Activated CD4-positive, alpha-beta T cell treated with anti-CD3 and anti-CD28 coated beads, Interleukin-2, amount 50 U/mL, for 1 hour (primary cell): Measurements from ENCODE around the gene DNAH8.

ENCODE experiments used
- DNase-seq: peaks from one replicate; pipeline ENCODE4 v3.0.0-alpha.2; 2020

The DNAH8 gene

DNA sequence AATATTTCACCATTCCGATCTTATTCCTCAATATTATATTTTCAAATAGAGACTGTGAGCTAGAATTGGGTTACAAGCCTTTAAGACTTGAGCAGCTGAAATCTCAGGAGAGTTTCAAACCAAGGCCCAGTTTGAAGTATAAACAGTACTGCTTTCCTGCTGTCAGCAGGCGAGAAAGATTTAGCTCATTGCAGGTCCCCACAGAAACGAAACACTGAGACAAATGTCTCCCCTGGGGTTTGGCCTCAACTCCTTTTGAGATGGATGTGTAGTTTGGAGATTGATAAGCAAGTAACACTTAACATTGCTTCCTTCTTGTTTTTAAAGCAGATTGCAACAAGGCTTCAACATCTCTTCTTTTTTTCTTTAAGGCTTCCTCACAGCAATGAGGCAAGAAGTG lies 311.1 kb downstream of the DNAH8 start:
- DNase-seq = no peak

DNA sequence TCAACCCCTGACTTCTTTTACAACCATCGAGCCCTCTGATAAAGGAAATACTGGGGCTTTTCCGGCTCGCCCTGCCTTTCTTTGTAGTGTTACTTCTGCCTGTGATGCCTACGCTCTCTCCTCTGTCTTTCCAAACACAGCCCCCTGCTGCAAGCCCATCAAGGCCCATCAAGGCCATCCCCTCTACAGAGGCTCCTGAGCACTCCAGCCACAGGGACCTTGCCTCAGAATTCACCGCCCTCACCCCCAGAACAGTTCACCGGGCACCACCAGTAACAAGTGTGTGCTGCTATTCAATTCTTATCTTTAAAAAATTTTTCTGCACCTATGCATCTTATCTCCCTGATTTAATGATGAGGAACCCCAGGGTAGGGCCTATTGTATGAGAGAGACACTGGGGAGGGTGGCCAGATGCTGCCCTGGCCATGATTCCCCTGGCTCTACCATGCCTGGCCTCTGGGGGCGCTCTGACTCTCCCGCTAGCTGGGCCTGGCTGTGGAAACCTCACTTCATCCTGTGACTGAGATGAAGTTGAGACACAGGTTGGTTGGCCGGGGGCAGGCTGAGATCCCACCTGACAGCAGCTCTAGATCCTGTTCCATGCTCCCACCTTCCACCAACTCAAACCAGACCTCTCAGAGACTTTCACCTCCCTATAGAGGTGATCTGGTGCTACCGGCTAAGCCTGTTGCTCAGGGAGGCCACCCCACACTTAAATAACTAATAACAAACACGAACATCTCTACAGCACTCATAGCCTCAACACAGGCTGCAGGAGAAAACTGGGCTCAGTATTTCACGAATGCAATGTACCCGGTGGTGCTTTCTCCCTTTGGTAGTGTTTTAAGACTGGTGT lies 314.3 kb downstream of the DNAH8 start:
- peak; percentile 34 for DNase-seq

DNA sequence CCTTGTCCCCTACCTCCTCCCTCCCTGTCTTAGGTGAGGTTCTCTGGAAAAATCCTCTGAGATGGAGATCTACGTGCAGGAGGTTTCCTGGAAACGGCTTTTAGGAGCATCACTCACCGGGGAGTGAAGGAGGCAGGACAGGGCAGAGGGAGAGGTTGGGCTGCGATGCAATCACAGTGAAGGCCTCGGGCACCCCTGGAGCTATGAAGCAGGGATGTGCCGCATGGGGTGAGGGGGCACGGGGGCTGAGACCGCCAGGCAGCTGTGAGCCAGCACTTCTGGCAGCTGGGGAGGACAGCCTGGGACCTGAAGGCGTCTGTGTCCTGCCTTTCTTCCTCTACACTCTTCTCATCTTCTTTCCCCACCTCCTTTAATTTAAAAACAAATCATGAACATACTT lies 320.6 kb downstream of the DNAH8 start:
- no peak for DNase-seq

DNA sequence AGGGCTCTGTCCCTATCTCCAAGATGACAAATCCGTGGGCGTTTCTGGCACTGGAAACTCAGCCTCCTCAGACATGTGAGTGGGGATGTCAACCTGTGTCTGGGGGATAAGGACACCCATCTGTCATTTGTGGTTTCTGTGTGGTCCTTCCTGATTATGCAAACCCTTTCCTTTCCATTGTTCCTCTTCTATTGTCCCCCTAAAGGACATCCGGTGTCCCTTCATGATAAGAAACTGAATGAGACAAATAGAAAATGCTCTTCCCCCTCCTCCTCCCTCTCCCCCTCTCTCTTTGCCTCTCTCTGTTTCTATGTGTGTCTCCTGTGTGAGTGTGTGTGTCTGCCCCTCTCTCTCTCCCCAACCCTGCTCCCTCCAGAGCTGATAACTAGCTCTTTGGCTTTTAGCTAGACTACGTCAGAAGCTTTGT lies 322.0 kb downstream of the DNAH8 start:
- DNase-seq = no peak

DNA sequence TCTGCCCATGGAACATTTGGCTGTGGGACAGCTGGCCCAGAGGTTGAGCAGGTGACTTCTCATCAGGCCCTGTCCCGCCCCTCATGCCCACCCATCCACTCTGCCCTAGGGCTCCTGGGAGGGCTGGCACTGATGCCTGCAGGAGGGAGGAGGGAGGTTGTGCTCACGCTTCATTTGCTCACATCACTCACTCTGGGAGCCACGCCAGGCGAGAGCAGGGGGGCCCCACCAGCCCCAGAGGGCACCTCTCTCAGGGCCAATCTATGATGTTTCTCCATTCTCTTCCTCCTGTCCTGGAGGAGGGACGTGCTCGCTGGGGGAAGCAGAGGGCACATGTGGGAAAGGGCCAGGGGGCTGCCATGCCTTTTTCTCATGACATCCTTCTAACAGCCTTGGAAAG lies 322.6 kb downstream of the DNAH8 start:
- no peak for DNase-seq

DNA sequence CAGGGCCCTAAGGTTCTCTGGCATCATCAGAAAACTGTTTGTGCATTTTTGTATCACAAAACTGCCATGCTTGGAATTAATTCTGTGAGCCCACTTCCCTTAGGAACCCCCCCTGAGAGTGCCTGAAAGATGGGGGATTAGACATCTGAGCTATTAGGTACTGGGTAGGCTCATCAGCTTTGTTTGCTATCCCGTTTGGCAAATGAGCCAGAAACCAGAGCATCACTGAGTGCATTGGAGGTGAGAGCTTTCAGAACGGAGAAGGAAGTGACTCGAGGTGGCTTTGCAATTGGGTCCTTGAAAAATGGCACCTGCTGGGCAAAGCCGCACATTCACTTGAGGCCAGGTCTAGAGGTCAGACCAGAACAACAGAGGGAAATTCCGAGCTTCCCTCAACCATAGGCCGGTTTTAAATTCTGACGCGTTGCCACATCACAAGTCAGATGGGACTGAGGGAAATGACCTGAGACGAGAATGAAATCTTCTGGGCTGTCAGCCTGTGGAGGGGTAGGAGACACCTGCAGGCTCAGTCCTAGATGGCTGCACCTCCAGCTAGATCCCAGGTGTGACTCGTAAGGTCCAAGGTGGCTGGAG lies 325.1 kb downstream of the DNAH8 start:
- DNase-seq = no peak

DNA sequence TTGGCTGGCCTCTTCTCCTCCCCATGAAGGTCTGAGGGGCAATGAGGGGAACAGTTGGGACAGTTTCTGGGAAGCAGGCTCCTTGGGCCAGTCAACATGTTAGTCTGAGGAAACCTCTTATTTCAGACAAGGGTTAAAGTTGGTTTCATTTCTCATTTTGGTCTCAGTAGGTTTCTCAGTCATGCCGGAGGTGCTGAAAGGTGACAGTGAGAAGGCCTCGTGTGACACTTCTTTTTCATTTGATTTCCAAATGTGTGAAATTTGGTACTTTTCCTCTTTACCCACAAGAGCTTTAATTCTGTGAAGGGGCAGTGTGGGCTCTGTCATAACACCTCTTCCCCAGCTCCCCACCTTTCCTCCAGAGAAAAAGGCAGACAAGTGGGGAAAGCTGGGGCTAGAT lies 326.0 kb downstream of the DNAH8 start:
- DNase-seq = no peak

DNA sequence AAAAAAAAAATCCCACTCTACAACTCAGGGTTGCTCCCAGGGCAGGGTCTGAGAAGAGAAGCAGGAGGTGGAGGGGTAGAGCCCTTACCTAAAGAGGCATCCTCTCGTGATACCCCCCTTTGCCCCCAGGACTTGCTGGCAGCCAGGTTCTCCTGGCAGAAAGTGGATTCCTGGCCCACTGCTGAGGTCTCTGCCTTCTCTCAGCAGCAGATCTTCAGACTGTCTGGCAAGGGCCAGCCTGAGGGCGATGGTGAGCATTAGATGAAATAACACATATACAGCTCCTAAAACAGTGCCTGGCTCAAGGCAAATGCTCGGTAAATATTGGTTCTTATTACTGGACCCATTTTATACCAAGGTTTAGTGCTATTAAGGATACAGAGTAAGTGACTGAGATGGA lies 328.7 kb downstream of the DNAH8 start:
- no peak for DNase-seq

DNA sequence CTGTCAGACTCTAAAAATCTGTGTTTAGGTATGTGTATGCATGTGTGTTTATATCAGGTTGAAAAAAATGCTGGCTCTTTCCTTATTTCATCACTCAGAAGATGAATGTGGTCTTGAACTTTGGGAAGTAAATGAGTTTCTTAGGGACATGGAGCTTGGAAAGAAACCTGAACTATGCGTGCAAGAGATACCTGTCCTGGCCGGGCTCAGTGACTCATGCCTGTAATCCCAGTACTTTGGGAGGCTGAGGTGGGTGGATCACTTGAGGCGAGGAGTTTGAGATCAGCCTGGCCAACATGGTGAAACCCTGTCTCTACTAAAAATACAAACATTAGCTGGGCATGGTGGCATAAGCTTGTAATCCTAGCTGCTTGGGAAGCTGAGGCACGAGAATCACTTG lies 329.1 kb downstream of the DNAH8 start:
- no peak for DNase-seq

DNA sequence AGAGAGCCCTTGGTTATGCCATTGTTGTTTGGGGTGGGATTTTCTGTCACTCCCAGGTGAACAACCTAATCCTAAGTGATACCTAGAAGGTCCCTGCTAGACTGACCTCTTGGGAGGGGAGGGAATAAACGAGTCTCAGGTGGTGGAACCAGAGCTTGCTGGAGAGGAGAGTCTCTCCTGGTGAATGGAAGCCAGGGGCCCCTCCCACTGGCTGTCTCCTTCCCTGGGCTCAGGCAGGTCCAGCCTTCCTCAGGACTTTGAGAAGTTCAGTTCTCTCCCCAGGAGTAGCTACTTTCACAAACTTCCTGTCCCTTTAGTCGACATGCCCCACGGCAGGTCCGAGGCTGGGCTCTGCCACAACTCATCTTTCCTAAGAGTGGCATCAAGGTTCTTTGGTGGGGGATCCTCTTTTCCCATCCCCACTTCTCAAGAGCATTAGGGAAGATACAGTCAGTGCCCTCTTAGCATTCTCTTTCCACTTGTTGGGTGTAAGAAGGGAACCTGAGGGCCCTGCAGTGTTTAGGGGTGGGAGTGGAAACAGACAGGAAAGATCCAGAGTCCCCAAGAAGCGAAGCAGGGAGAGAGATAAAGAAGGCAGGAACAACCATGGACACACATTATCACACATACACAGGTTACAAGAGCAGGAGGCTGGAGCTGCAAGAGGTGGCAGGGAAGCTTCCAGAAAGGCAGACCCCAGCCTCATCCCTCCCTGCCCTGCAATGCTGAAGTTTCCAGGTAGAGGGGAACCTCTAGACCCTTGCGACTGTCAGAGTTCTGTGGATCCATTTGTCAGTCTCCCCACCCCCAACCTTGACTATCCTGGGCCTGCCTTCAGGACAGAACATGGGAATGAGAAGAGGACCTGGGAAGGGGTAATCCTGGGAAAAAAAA lies 332.6 kb downstream of the DNAH8 start:
- no peak for DNase-seq

DNA sequence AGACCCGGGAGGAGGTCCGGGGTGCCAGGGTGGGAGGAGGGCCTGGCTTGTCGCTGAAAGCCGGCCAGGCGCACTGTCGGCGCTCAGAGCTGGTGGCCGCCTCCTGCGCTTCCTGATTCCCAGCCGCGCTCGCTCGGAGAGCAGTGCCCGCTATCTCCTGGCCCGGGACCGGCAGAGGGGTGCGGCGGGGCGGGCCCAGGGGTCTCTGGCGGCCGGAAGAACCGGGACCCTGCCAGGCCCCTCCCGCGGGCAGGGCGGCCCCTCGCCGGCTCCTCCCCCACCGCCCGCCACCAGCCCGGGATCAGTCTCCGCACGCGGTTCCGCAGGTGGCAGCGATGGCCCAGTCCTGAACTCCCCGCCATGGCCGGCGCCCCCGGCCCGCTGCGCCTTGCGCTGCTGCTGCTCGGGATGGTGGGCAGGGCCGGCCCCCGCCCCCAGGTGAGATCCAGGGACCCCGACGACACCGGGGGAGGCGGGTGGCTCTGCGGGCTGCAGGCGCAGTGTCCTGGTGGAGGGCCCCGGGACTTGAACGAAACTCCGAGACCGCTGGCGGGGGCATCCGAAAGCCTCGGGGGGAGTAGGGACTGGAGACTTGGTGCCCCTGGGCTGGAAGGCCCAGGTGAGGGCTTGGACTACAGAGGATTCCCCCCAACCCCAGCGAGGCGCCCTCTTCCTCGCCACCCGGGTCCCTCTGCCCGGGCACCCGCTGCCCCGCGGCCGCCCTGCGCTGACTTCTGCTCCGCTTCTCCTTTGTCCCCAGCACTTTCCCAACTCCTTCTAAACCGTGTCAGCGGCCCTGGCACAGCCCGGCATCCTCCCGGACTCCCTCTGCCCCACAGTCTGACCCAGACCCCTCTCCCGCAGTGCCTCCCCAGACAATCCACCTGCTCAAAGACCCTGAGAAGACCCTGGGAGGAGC lies 333.6 kb downstream of the DNAH8 start, which contains the start of gene GLP1R:
TSS of gene GLP1R (plus strand) at position 301 of the 919 bp plus-strand sequence. CDS start at position 361, 60 bp downstream.
- no peak for DNase-seq

DNA sequence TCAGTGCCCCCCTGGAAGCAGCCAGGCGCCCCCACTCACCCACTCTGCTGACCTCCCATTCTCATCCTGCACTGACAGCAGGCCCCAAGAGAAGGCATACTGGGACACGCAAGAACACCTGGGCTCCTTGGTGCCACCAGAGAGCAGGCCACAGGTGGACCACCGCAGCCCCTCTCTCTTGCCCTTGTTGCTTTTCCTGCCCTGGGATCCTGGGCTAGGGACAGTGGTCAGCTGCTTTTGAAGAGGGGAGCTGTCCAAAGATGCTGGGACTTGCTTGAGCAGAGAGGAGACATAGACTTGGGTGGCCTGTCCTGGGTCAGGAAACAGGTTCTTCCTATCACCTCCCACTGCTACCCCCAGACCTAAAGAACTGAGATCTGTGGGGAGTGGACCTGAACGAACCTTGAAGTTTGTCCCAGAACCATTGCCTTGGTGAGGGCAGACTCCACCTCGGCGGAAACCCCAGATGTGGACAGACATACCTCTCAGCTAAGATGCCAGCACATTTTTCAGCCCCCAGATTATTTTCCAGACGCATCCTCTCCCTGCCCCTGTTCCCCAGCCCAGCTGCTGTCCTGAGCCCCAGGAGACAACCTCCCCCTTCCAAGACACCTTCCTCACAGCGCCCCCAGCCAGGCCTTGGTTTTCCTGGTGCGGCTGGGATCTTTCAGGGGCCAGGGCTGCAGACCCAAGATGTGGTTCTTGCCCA lies 334.6 kb downstream of the DNAH8 start:
- DNase-seq = no peak

DNA sequence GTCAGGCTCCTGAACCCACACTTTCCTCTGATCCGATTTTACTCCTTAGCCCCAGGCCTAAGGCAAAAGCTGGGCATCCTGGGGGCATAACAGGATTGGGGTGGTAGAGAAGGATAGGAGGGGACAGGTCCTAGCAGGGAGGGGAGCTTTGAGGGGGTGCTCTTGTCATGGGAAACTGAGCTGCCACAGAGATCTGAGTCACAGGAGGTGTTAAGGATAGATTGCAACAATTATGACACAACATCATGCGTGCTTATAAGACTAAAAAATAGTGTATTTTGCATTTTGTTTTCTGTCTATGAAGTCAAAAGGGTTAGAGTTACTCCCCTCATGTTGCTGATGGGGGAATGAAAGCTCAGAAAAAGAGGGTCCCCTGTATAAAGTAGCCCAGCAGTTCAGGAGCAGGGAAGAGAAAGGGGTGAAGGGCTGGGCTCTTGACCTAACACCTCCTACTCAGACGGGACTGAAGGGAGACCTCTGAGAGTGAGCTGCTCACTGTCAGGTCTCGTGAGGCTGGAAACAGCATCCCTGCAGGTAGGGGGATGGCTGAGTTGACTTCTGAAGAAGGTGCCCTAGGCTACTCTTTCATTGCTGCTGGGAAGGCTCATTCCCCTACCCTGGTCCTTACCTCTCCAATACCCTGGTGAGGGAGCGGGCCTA lies 335.5 kb downstream of the DNAH8 start:
- DNase-seq = no peak

DNA sequence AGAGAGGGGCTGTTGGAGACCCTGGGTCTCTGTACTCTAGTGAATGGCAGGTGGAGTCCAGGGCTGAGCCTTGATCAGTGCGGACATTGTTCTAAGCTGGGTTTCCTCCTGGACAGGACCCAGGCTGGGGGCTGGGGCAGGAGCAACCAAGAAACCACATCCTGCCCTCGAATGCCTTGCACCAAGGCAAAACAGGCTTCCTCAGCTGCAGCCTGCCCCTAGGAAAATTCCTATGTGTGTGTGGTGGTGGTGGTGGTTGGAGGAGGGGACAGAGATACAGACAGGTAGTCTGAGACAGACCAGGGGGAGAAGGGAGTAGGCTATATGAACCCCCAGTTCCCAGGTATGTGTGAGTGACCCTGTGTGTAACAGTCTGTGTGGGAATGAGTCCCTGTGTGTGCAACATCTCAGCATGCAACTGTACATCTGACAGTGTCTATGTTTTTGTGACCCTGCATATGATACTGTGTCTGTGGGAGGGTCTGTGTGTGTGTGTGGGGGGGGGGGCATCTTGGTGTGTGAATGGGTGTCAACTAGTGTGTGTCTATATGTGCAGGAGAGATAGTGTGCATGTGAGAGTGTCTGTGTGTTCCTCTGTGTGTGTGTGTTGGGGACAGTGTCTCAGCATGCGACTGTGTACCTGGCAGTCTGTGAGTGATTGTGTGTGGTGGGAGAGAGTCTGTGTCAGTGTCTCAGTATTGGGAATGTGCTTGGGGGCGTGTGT lies 336.4 kb downstream of the DNAH8 start:
- DNase-seq = no peak

DNA sequence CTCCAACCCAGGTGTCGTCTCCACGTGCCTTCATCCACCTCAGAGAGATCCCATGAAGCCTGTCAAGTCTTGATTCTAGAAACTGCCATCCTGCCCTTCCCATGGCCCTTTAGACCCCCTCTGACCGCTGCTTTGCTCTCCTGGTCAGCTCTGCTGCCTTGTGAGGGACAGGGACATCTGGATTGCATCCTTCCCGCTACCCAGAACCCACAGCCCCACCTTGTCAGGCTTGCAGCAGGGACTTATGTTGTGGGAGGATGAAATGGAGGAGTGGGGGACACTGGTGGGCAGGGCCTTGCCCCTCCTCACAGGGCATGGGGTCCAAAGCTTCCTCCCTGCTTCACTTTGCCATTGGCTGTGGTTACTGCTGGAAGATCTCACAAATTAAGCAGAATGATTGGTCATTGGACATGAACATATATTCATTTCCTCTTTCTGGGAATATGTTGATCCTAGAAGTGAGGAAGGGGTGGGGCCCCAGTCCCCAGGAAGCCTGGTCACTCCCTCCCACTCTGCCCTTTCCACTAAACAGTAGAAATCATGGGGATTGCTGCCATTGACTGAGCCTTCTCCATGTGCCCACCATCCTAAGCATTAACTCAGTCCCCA lies 338.0 kb downstream of the DNAH8 start:
- DNase-seq = no peak

DNA sequence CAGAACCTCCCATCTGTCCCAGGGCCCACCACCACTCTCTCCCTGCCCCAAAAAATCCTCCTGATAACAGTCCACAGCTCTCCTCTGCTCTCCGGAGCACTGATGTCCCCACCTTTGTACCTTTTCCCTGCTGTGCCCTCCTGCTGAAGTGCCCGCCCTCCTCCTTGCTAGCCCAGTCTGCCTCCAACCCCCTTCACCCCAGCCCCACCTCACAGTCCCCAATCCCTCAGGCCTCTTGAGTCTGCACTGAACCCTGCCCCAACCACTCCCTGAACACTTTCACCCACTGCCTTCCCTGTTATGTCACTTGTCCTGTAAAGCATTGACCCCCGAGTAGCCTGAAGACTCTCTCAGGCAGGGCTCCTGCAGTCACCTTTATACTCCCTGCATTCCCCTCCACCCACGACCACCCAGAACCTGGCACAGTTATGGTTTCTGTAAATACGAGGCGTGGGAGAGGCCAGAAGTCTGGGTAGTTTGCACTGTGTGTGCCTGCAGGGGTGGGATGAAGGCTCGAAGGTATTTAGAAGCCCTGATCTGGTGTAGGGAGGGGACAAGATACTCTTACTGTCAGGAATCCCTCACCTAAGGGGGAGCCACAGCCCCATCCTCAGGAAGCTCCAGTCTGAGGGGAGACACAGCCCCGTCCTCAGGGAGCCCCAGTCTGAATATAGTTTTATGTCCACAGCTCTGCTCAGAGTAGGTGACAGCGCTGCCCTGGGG lies 338.9 kb downstream of the DNAH8 start:
- DNase-seq = no peak

DNA sequence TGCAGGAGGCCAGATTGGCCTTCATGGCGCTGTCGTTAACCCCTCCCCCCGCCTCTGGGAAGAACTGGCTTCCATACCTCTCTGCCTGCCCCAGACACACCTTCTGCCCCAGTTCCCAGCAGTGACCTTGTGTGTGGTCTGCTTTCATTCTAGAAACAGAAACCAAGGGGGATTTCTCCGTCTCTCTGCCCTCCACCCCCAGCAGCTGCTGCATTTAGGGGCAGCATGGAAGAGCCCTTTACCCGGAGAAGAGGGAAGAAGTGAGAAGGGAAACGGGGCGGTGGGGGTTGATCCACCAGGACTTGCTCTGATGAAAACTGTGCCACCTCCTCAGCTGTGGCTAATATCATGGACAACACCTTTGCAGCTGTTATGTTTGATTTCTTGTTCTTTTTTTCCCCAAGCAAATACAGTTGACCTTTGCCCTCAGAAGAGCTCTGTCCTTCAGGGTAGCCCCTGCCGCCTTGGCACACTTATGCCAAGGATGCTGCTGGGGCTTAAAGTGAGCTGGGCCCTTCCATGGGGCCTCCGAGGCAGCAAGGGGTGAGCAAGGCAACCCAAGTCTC lies 339.5 kb downstream of the DNAH8 start:
- DNase-seq = no peak

DNA sequence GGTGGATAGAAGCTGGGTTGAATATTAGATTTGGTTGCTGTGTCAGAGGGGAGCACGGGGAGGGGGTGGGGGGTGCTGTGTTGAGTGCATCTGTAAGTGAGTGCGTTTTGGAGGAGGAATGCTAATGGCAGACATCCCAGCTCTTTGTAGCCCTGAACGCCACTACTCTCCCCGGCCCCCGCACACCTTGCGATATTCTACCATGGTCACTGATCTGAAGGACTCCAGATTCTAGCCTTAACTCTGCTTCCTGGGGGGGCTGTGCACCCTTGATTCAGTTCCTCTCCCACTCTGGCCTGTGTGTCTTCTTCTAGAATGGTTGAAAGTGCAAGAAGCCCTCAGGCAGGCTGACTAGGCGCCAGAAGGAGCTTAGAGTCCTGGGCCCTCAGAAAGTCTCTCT lies 340.6 kb downstream of the DNAH8 start:
- DNase-seq = no peak

DNA sequence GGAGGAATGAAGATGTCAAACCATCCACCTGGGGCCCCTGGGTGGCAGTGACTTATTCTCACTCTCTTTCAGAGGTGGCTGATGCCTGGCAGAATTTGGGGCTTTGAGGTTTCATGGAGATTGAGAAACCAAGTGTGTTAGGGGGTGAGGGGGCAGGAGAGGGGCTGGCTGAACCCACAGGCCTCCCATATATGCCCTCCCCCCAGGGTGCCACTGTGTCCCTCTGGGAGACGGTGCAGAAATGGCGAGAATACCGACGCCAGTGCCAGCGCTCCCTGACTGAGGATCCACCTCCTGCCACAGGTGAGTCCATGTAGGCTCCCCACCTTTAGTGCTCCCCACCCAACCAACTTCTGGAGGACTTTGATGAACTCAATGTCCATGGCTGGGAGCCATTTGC lies 341.1 kb downstream of the DNAH8 start:
- DNase-seq = no peak
